ENCODE results near the gene BNC1.
"Not testable (repeated sequence)": the region's sequence is repeated elsewhere in the genome, so short reads cannot be mapped to it uniquely, and the experiment has no call there.

Gene BNC1

DNA sequence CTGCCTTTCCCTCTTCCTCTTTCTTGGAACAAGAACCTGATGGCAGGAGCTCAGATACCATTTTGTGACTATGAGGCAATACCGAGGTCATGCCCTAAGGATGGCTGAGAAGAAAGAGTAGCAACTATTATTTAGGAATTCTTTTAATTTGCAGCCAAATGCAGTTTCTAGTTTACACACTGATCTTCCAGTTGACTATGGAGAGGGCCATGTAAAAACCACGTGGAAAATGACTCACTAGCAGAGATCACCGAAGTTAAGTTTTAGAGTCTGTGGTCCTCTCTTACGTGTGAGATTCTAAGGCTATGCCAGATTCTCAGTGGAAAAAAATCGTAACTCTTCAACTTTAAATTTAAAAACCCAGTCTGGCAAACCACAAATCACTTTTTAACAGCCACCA is 7.8 kb downstream of the BNC1 start:
- TF ChIP-seq, protein P1, sequence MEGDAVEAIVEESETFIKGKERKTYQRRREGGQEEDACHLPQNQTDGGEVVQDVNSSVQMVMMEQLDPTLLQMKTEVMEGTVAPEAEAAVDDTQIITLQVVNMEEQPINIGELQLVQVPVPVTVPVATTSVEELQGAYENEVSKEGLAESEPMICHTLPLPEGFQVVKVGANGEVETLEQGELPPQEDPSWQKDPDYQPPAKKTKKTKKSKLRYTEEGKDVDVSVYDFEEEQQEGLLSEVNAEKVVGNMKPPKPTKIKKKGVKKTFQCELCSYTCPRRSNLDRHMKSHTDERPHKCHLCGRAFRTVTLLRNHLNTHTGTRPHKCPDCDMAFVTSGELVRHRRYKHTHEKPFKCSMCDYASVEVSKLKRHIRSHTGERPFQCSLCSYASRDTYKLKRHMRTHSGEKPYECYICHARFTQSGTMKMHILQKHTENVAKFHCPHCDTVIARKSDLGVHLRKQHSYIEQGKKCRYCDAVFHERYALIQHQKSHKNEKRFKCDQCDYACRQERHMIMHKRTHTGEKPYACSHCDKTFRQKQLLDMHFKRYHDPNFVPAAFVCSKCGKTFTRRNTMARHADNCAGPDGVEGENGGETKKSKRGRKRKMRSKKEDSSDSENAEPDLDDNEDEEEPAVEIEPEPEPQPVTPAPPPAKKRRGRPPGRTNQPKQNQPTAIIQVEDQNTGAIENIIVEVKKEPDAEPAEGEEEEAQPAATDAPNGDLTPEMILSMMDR (conservative IDR thresholded peaks at IDR 0.05), result no peak
- no peak overlapping the region for H3K27ac ChIP-seq

DNA sequence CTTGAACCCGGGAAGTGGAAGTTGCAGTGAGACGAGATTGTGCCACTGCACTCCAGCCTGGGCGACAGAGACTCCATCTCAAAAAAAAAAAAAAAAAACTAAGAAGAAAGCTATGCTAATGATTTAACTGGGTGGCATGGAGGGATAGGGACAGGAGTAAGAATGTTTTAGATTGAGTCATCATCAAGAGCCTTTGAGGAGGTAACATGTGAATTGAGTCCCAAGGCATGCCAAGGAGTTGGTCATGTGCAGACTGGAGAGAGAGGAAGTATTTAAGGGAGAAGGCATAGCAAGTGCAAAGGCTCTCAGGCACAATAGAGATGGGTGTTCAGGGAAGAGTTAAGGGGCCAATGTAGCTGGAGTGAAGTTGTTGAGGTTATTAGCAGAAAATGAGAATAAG is 9.1 kb downstream of the BNC1 start:
- TF ChIP-seq, protein P1 (conservative IDR thresholded peaks at IDR 0.05), result no peak
- no peak overlapping the region for H3K27ac ChIP-seq

DNA sequence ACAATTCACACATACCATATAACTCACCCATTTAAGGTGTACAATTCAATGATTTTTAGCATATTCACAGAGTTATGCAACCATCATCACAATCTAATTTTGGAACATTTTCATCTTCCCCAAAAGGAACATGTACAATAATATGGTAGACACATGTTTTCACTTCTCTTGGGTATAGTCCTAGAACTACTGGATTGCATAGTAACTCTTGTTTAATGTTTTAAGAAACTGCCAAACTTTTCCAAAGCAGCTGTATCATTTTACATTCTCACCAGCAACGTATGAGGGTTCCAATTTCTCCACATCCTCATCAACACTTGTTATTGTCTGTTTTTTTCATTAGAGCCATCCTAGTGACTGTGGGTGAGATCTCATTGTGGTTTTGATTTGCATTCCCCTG is 14.3 kb downstream of the BNC1 start:
- TF ChIP-seq, protein P1 (conservative IDR thresholded peaks at IDR 0.05), result no peak
- H3K27ac ChIP-seq, result no peak overlapping the region

DNA sequence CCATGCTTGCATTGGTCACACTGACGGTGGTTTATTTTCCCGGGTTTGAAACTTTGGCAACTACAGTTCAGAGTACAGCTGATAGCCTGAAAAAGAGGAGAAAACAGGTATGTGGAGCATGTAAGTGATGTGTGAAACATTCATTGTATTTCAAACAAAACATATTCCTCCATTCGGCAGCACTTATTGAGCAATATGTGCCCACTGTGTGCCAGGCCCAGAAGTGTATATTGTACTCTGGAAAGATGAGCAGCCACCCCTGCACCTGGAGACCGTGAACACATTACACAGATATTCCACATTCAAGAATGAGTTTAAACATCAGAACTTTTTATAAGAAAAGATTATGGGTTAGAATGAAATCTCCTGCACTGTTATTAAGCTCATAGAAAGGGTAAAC is 16.3 kb downstream of the BNC1 start:
- H3K27ac ChIP-seq, result no peak overlapping the region
- TF ChIP-seq, protein P1 (conservative IDR thresholded peaks at IDR 0.05), result no peak

DNA sequence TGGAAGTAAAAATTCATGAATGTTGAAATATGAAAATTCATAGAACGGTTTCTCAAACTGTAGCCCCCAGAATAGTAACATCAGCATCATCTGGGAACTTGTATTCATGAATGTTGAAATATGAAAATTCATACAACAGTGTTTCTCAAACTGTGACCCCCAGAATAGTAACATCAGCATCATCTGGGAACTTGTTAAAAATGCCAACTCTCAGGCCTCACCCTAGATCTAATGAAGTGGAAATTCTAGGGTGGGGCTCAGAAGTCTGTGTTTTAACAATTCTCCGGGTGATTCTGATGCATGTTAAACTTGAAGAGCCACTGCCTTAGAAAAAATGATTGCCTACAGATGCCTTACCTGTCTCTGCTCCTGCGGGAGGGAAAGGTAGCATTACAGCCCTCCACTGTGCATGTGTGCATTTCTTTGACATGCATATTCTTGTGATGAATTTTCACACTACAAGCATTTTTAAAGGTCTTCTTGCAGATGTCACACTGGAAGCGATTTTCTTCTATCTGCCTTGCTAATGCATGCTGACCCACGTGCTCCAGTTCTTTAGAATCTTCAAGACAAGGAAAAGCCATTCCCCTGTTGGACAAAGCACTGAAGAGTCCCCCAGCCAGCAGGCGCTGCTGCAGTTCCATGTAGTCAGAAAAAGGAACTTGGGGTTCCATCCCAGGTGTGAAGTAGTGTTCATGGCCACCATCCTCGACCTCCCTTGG is 21.7 kb downstream of the BNC1 start:
- H3K27ac ChIP-seq, result no peak overlapping the region
- TF ChIP-seq, protein P1 (conservative IDR thresholded peaks at IDR 0.05), result no peak

DNA sequence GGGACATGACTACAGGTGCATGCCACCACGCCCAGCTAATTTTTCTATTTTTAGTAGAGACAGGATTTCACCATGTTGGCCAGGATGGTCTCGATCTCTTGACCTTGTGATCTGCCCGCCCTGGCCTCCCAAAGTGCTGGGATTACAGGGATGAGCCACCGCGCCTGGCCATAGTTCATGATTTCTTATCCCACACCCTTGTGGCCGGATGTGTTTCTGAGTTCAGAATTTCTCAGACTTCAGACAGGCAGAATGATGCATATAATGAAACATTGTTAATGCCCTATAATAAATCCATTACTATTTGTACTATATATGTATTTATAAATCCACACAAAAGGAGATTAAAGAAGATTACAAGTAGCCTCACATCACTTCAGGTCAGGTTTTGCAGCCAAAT is 22.3 kb downstream of the BNC1 start:
- H3K27ac ChIP-seq, result not testable (repeated sequence)

DNA sequence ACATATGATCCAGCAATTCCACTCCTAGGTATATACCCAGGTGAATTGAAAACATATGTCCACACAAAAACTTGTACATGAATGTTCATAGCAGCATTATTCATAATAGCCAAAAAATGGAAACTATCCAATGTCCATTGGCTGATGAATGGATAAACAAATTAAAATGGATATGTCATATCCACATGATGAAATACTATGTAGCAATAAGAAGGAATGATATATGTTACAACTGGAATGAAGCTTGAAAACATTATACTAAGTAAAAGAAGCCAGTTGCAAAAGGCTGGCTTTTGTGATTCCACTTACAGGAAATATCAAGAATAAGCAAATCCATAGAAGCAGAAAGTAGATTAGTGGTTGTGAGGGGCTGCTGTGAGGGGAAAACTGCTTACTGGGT is 33.7 kb downstream of the BNC1 start:
- H3K27ac ChIP-seq, result no peak overlapping the region
- TF ChIP-seq, protein P1 (conservative IDR thresholded peaks at IDR 0.05), result no peak

DNA sequence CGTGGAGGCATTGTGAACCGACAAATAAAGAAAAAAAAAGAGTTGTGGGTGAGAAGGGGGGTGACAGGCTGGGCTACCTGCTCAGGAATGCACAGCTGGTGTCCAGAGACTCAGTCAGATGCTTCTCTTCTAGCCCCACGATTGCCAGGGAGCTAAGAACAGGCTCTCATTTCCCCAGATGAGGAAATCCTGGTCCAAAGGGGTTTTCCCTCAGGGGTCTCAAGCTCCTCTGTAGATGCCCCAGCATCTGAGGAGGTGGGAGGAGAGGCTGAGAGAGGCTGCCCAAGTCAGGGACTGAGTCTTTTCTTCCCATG is 35.5 kb downstream of the BNC1 start:
- TF ChIP-seq, protein P1 (conservative IDR thresholded peaks at IDR 0.05), result no peak

More for the DNA sequence above, 35.5 kb downstream of the BNC1 start:
- no peak overlapping the region for H3K27ac ChIP-seq

All from VCaP (cell line).